GM10248 (cell line): Measurements from ENCODE around the gene UBE2E2.

Experiments used
- CTCF ChIA-PET: fragments of 300-600 bp; sonication (Branson Sonifier 250); formaldehyde crosslinking; extraction: SDS; loops from one replicate; lab custom pipeline; 2021; ENCODE audit warnings: antibody characterized with exemption; lab: Yijun Ruan, JAX
- POLR2A ChIA-PET: fragments of 350-650 bp; sonication (Branson Sonifier 250); formaldehyde crosslinking; extraction: SDS; loops from one replicate; lab custom pipeline; 2020; ENCODE audit warnings: antibody characterized with exemption; lab: Yijun Ruan, JAX
- DNase-seq: peaks from one replicate; pipeline ENCODE4 v3.0.0; 2012; ENCODE audit errors: extremely low spot score
- TF ChIP-seq, protein P1 (sequence below): IDR thresholded peaks from 2 replicates; pipeline ENCODE4 v1.5.1; 2012; ENCODE audit warnings: mild to moderate bottlenecking, low read depth; ENCODE audit errors: extremely low read depth, missing control alignments, control extremely low read depth

Gene UBE2E2

DNA sequence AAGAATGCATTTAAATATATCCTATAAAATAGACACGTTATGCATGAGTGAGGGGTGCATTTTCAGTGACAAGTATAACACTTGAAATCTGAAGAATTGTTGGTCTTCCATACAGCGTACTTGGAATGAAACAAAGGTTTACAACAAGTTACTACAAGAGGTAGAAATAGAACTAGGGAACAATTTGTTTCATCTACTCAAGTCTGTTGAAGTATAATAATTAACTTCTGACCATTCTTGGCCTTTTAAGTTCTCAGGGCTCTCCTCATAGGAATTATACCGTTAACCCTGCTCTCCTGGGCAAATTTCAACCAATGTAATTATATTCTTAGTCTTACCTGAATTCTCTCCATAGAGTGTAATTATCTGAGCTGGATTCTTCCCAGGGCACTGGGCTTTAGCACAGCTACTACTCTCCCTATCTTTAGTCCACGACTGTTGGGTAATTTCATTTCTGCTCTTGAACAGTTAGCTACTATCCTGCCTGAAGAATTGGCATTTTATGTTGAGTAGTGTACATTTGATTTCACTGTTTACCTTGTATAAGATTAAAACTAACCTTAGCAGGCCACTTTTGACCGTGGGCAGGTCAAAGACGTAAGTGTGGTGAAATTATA is 100.6 kb downstream of the UBE2E2 start:
- TF ChIP-seq, protein P1, sequence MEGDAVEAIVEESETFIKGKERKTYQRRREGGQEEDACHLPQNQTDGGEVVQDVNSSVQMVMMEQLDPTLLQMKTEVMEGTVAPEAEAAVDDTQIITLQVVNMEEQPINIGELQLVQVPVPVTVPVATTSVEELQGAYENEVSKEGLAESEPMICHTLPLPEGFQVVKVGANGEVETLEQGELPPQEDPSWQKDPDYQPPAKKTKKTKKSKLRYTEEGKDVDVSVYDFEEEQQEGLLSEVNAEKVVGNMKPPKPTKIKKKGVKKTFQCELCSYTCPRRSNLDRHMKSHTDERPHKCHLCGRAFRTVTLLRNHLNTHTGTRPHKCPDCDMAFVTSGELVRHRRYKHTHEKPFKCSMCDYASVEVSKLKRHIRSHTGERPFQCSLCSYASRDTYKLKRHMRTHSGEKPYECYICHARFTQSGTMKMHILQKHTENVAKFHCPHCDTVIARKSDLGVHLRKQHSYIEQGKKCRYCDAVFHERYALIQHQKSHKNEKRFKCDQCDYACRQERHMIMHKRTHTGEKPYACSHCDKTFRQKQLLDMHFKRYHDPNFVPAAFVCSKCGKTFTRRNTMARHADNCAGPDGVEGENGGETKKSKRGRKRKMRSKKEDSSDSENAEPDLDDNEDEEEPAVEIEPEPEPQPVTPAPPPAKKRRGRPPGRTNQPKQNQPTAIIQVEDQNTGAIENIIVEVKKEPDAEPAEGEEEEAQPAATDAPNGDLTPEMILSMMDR = no peak
- POLR2A ChIA-PET = interaction anchor here (0.5 kb wide), 1 partner anchor 13 kb away, joined by 3 read pairs; no protein-coding TSS in a partner anchor
- DNase-seq = no peak
- CTCF ChIA-PET = interaction anchor here (1.2 kb wide), 1 partner anchor 16 kb away, joined by 3 read pairs; no protein-coding TSS in a partner anchor

- ChIA-PET CTCF (interaction anchor here (1.2 to 1.4 kb wide), 2 partner anchors 15 to 27 kb away, joined by 3 read pairs; no protein-coding TSS in a partner anchor), POLR2A (interaction anchor here (0.5 kb wide), 1 partner anchor 13 kb away, joined by 3 read pairs; no protein-coding TSS in a partner anchor)
- DNase-seq = no peak
- TF ChIP-seq, protein P1 = no peak
These were observed 101.3 kb downstream of the UBE2E2 start for GRCh38 chr3:23304424-23304823.

DNA sequence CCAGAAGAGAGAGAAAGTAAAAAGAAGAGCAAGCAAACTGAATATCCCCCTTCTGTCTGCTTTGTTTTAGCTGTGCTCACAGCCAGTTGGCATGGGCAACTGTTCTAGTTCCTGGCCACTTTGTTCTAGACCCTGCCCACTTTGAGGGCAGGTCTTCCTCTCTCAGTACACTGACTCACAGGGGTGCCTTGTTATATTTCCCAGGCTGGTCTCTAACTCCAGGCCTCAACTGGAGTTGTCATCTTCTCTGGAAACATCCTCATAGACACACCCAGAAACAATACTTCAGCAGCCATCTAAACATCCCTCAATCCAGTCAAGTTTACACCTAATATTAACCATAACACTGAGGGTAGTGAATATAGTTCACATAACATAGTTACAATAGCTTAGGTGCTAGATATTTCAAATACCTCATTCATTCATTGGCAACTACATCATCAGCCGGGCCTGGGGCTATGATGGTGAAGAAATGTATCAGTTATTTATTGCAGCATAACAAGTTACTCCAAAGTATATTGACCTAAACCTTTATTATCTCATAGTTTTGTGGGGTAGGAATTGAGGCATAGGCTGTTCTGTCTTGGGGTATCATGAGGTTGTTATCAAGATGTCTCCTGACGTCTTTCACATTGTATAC is 106.0 kb downstream of the UBE2E2 start:
- TF ChIP-seq, protein P1 = no peak
- ChIA-PET POLR2A (no interaction called here), CTCF (interaction anchor here (1.0 kb wide), 1 partner anchor 49 kb away, joined by 3 read pairs; no protein-coding TSS in a partner anchor)
- no peak for DNase-seq

GRCh38 chr3:23312866-23313265 is 109.7 kb downstream of the UBE2E2 start:
- TF ChIP-seq, protein P1 = no peak
- ChIA-PET CTCF (no interaction called here), POLR2A (no interaction called here)
- no peak for DNase-seq

DNA sequence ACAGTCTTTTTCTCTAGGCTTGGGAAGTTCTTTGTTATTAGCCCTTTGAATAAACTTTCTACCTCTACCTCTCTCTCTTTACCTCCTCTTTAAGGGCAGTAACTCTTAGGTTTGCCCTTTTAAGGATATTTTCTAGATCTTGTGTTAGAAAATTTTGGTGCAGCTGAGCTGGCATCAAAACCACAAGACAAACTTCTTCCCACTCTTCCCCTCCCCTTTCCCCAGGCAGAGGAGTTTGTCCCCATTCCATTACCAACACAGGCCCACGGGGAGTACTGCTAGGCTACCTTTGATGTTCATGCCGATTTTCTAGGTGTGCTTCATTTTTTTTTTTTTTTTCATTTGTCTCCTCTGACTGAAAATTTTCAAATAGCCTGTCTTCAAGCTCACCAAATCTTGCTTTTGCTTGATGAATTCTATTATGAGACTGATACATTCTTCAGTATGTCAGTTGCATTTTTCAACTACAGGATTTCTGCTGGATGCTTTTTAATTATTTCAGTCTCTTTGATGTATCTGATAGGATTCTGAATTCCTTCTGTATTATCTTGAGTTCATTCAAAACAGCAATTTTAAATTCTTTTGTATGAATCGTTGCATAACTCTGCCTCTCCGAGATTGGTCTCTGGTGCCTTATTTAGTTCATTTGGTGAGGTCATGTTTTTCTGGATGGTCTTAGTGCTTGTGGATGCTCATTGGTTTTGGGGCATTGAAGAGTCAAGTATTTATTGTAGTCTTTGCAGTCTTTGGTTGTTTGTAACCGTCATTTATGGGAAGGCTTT is 112.0 kb downstream of the UBE2E2 start:
- POLR2A ChIA-PET = interaction anchor here (0.6 kb wide), 1 partner anchor 196 kb away, joined by 3 read pairs; no protein-coding TSS in a partner anchor
- TF ChIP-seq, protein P1 = no peak
- DNase-seq = no peak
- CTCF ChIA-PET = interaction anchor here (1.2 to 1.3 kb wide), 2 partner anchors 9 to 45 kb away, joined by 3 read pairs; no protein-coding TSS in a partner anchor

DNA sequence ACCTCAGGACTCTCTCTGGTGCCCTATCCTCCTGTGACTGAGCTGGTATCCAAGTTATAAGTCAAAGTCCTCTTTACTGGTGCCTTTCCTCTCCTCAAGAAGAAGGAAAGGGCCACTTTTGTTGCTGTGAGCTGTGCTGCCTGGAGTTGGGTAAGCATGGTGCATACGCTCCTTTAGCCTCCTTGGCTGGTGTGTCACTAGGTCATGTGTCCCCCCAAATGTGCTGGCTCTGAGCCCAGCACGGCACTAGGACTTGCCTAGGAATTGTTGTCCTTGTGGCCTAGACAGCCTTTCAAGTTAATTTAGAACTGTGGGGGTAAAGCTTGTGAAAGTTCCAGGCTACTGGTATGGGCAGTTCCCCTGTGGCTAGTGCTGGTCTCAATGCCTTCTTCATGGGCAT is 113.8 kb downstream of the UBE2E2 start:
- CTCF ChIA-PET = interaction anchor here (1.3 kb wide), 1 partner anchor 82 kb away, joined by 4 read pairs; no protein-coding TSS in a partner anchor
- TF ChIP-seq, protein P1 = no peak
- POLR2A ChIA-PET = no interaction called here
- DNase-seq = no peak
